PC-3 (cell line): ENCODE results near the gene MXI1. TPM values are rescaled to one million over a fixed set of nuclear protein-coding genes. Genes with fewer than 3 reads are reported as not detected.
"Not testable (repeated sequence)": the region's sequence is repeated elsewhere in the genome, so short reads cannot be mapped to it uniquely, and the experiment has no call there.

Experiments used
- ATAC-seq: fragments of 200-7000 bp; cut with Tn5 transposase; 2 replicates; pipeline ENCODE4 v1.9.1; 2020; ENCODE audit warnings: mild to moderate bottlenecking, moderate library complexity
- BruUV-seq: library from RNA; stranded (reverse); fragments of 400-500 nt; replicated peaks from 2 replicates; lab custom pipeline; 2021; lab: Mats Ljungman, UMichigan
- CTCF ChIA-PET: fragments of 300-600 bp; sonication (Branson Sonifier 250); formaldehyde crosslinking; loops from one replicate; lab custom pipeline; 2022; ENCODE audit warnings: antibody characterized with exemption; lab: Charles Lee
- POLR2A ChIA-PET: fragments of 300-600 bp; sonication (Branson Sonifier 250); formaldehyde crosslinking; loops from one replicate; lab custom pipeline; 2022; ENCODE audit warnings: antibody characterized with exemption; ENCODE audit not compliant: unreplicated experiment; lab: Charles Lee
- DNase-seq: peaks from one replicate; pipeline ENCODE4 v3.0.0-alpha.2; 2015
- H2AFZ ChIP-seq: fragments of 300-600 bp; sonication (generic); 2 replicates; pipeline ENCODE4 v1.6.0; 2016; ENCODE audit warnings: antibody characterized with exemption, low read length
- H3F3A ChIP-seq: fragments of 300-600 bp; sonication (generic); one replicate; pipeline ENCODE4 v1.6.0; 2017; ENCODE audit warnings: antibody characterized with exemption, low read length, control low read depth, mild to moderate bottlenecking; ENCODE audit not compliant: unreplicated experiment
- H3K27ac ChIP-seq: fragments of 300-600 bp; sonication (generic); 2 replicates; pipeline ENCODE4 v1.5.1; 2016; ENCODE audit warnings: mild to moderate bottlenecking, low read length
- H3K27me3 ChIP-seq: fragments of 300-600 bp; sonication (generic); 2 replicates; pipeline ENCODE4 v1.6.1; 2016; ENCODE audit warnings: low read length, mixed read lengths
- H3K36me3 ChIP-seq: fragments of 300-600 bp; sonication (generic); 2 replicates; pipeline ENCODE4 v1.6.1; 2016; ENCODE audit warnings: low read depth, mixed run types, low read length, mixed read lengths
- H3K4me1 ChIP-seq: fragments of 300-600 bp; sonication (generic); 2 replicates; pipeline ENCODE4 v1.5.1; 2016; ENCODE audit warnings: low read length; ENCODE audit not compliant: insufficient read depth
- H3K4me2 ChIP-seq: fragments of 300-600 bp; sonication (generic); 2 replicates; pipeline ENCODE4 v1.6.0; 2016; ENCODE audit warnings: low read length
- H3K4me3 ChIP-seq: fragments of 300-600 bp; sonication (generic); 2 replicates; pipeline ENCODE4 v1.5.1; 2016; ENCODE audit warnings: mild to moderate bottlenecking, low read length, mixed read lengths
- H3K79me2 ChIP-seq: fragments of 300-600 bp; sonication (generic); 2 replicates; pipeline ENCODE4 v1.6.1; 2017; ENCODE audit warnings: low read length, mixed read lengths
- H3K9ac ChIP-seq: fragments of 300-600 bp; sonication (generic); 2 replicates; pipeline ENCODE4 v1.6.0; 2016; ENCODE audit warnings: mild to moderate bottlenecking, low read length
- H3K9me2 ChIP-seq: fragments of 300-600 bp; sonication (generic); replicated peaks from 2 replicates; pipeline ENCODE4 v1.6.1; 2016; ENCODE audit warnings: mixed run types, low read length, mixed read lengths
- H3K9me3 ChIP-seq: fragments of 300-600 bp; sonication (generic); 2 replicates; pipeline ENCODE4 v1.6.1; 2016; ENCODE audit warnings: low read length, mixed read lengths
- H4K20me1 ChIP-seq: fragments of 300-600 bp; sonication (generic); 2 replicates; pipeline ENCODE4 v1.6.1; 2016; ENCODE audit warnings: low read length, mixed read lengths
- EZH2 ChIP-seq: fragments of 300-600 bp; sonication (generic); IDR thresholded peaks from one replicate; pipeline ENCODE4 v1.6.1; 2017; ENCODE audit warnings: antibody characterized with exemption, mild to moderate bottlenecking, low read length; ENCODE audit not compliant: unreplicated experiment
- EZH2phosphoT487 ChIP-seq: fragments of 300-600 bp; sonication (generic); IDR thresholded peaks from 2 replicates; pipeline ENCODE4 v1.6.1; 2018; ENCODE audit warnings: mild to moderate bottlenecking, antibody characterized with exemption, low read length, borderline replicate concordance
- intact Hi-C: fragments of 100-400 bp; cut with micrococcal nuclease; formaldehyde crosslinking; loops from 2 replicates; pipeline ENCODE4 v1.9.0; 2023
- total RNA-seq: library from RNA; depleted of rRNA; stranded (reverse); fragments of >200 nt; gene quantifications from 2 replicates; pipeline ENCODE4 v1.2.3, GENCODE V29; 2014
- TF ChIP-seq, protein P1 (sequence below): fragments of 300-600 bp; sonication (generic); conservative IDR thresholded peaks from 2 replicates; pipeline ENCODE4 v1.5.1; 2017; ENCODE audit warnings: antibody characterized with exemption, low read depth, mild to moderate bottlenecking, low read length

MXI1 gene
- total RNA-seq, 1 experiment from 2014 or later: 18.0 TPM

DNA sequence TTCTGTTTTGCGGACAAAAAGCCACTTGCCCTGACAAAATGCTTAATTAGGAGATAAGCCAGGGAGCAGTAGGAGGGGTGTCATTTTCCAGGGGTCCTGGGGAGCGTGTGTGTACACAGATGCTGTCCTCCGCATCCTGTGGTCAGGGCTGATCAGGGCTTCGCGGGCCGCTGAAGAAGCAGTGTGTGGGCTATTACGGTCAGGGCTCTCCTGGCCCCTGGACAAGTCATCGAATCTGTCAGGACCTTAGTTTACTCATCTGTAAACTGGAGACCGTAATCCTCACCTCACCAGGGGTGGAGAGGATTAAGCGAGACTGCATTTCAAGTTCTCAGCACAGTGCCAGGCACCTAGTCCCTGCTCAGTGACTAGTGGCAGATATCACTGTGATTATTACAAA lies 26.0 kb upstream of the MXI1 start:
- CTCF ChIA-PET: no interaction called here
- Histone ChIP-seq H3K9me2 (no peaks in the 10 kb centered on the region), H4K20me1 (no peaks in the 10 kb centered on the region), H3K79me2 (no peaks in the 10 kb centered on the region), H3K9ac (no peak overlapping the region), H3K27ac (no peak overlapping the region), H3K36me3 (no peaks in the 10 kb centered on the region), H3K27me3 (no peaks in the 10 kb centered on the region), H3F3A (no peaks in the 10 kb centered on the region), H3K4me1 (no peaks in the 10 kb centered on the region), H3K4me3 (no peak overlapping the region), H2AFZ (no peak overlapping the region), H3K4me2 (no peak overlapping the region), H3K9me3 (no peaks in the 10 kb centered on the region)
- intact Hi-C loops: no loop called here
- BruUV-seq: no TSS peak
- no peak for DNase-seq
- TF ChIP-seq, protein P1, sequence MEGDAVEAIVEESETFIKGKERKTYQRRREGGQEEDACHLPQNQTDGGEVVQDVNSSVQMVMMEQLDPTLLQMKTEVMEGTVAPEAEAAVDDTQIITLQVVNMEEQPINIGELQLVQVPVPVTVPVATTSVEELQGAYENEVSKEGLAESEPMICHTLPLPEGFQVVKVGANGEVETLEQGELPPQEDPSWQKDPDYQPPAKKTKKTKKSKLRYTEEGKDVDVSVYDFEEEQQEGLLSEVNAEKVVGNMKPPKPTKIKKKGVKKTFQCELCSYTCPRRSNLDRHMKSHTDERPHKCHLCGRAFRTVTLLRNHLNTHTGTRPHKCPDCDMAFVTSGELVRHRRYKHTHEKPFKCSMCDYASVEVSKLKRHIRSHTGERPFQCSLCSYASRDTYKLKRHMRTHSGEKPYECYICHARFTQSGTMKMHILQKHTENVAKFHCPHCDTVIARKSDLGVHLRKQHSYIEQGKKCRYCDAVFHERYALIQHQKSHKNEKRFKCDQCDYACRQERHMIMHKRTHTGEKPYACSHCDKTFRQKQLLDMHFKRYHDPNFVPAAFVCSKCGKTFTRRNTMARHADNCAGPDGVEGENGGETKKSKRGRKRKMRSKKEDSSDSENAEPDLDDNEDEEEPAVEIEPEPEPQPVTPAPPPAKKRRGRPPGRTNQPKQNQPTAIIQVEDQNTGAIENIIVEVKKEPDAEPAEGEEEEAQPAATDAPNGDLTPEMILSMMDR: no peak
- no peak for TF ChIP-seq EZH2phosphoT487
- no peak for TF ChIP-seq EZH2
- ATAC-seq: no peak
- POLR2A ChIA-PET: no interaction called here

DNA sequence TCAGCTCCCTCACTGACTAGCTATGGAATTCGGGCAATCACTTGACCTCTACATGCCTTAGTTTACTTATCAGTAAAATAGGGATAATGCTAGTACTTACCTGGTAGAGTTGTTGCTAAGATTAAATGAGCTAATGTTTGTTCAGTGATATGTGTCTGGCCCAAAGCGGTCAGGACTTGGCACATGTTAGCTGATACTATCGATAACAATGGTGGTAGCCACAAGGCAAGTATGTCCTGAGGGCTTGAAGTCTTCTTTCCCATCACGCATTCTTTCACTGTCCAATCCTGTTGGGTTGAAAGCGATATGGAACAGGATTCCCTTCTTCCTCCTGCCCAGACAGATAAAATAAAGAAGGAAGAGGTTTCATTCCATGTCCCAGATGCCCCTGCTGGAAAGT lies 25.5 kb upstream of the MXI1 start:
- Histone ChIP-seq H3K27ac (no peak overlapping the region), H3K9ac (no peak overlapping the region), H3K4me1 (no peaks in the 10 kb centered on the region), H3K9me2 (no peaks in the 10 kb centered on the region), H3F3A (no peaks in the 10 kb centered on the region), H4K20me1 (no peaks in the 10 kb centered on the region), H3K4me3 (no peak overlapping the region), H3K79me2 (no peaks in the 10 kb centered on the region), H2AFZ (no peak overlapping the region), H3K36me3 (no peaks in the 10 kb centered on the region), H3K27me3 (no peaks in the 10 kb centered on the region), H3K4me2 (no peak overlapping the region), H3K9me3 (no peaks in the 10 kb centered on the region)
- TF ChIP-seq, protein P1: no peak
- TF ChIP-seq EZH2phosphoT487 (no peak), EZH2 (no peak)
- ChIA-PET POLR2A (no interaction called here), CTCF (no interaction called here)
- no peak for DNase-seq
- ATAC-seq: no peak
- intact Hi-C loops: no loop called here
- no TSS peak for BruUV-seq

DNA sequence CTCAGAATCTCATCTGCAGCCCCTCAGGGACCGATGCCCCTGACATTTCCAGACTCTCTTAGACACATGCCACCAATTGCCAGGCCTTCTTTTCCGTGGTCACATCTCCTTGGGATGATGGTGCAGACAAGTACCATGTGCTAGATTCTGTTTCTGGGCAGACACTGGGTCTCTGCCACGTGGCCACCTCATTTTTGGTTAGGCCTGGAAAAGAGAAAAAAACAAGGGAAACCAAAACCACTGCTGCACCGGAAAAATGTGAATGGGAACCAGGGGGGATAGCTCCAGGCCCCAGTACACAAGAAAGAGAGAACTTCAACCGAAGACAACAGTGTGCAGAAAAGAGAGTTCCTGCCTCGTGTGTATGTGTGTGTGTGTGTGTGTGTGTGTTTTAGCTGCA lies 23.0 kb upstream of the MXI1 start:
- no peaks in the 10 kb centered on the region for H3K79me2 ChIP-seq
- H2AFZ ChIP-seq: no peak overlapping the region
- H3K4me2 ChIP-seq: no peak overlapping the region
- ChIA-PET POLR2A (no interaction called here), CTCF (no interaction called here)
- H3K9me3 ChIP-seq: no peaks in the 10 kb centered on the region
- no peaks in the 10 kb centered on the region for H3K9me2 ChIP-seq
- no peaks in the 10 kb centered on the region for H3K4me1 ChIP-seq
- no TSS peak for BruUV-seq
- H3K4me3 ChIP-seq: no peak overlapping the region
- DNase-seq (no peak), ATAC-seq (no peak)
- no peak overlapping the region for H3K27ac ChIP-seq
- no peaks in the 10 kb centered on the region for H4K20me1 ChIP-seq
- no peaks in the 10 kb centered on the region for H3K36me3 ChIP-seq
- intact Hi-C loops: no loop called here
- no peak overlapping the region for H3K9ac ChIP-seq
- no peaks in the 10 kb centered on the region for H3F3A ChIP-seq
- H3K27me3 ChIP-seq: no peaks in the 10 kb centered on the region
- TF ChIP-seq EZH2phosphoT487: no peak
- no peak for TF ChIP-seq EZH2
- TF ChIP-seq, protein P1: no peak

DNA sequence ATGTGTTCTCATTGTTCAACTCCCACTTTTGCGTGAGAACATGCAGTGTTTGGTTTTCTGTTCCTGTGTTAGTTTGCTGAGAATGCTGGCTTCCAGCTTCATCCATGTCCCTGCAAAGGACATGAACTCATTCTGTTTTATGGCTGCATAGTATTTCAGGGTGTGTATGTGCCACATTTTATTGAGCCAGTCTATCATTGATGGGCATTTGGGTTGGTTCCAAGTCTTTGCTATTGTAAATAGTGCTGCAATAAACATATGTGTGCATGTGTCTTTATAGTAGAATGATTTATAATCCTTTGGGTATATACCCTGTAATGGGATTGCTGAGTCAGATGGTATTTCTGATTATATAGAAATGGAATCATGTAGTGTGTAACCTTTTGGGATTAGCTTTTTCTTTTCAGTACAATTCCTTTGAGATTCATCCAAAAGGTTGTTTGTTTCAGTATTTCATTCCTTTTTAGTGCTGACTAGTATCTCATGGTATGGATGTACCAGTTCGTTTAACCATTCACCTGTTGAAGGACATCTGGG lies 21.7 kb upstream of the MXI1 start:
- H3K27me3 ChIP-seq, H2AFZ ChIP-seq, H3K4me2 ChIP-seq, POLR2A ChIA-PET, H3K27ac ChIP-seq, intact Hi-C loops, H3K4me1 ChIP-seq, DNase-seq, H3K36me3 ChIP-seq, BruUV-seq, H3K9me2 ChIP-seq, ATAC-seq, H3F3A ChIP-seq, H3K9ac ChIP-seq, CTCF ChIA-PET, H3K79me2 ChIP-seq, H4K20me1 ChIP-seq, H3K4me3 ChIP-seq, H3K9me3 ChIP-seq: not testable (repeated sequence)
